ENCODE data around the gene CIAO3. TPM values are rescaled to one million over a fixed set of nuclear protein-coding genes. Genes with fewer than 3 reads are reported as not detected.

CIAO3 gene
- total RNA-seq, 1 experiment from 2014 or later, result 50.9 TPM

DNA sequence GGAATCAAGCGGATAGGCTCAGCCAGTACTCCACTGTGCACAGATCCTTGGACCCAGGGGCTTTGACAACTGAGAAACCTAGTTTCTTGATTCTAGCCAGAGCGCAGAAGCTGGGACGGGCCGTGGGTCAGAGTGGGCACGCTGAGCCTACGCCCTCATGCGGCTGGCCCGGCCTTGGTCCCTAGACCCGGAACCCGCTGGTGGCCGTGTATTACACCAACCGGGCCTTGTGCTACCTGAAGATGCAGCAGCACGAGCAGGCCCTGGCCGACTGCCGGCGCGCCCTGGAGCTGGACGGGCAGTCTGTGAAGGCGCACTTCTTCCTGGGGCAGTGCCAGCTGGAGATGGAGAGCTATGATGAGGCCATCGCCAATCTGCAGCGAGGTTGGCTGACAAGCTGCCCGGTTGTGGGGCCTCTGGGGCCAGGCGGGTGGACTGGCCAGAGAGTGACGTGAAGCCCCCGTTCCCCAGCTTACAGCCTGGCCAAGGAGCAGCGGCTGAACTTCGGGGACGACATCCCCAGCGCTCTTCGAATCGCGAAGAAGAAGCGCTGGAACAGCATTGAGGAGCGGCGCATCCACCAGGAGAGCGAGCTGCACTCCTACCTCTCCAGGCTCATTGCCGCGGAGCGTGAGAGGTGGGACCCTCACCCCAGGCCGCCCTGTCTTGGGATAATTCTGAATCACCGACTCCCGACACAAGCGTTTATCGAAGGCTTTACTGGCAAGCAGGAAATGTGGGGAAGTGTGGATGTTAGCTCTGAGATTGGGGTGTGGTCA is 59.6 kb downstream of the CIAO3 start (continued):
- TF ChIP-seq, protein P1, sequence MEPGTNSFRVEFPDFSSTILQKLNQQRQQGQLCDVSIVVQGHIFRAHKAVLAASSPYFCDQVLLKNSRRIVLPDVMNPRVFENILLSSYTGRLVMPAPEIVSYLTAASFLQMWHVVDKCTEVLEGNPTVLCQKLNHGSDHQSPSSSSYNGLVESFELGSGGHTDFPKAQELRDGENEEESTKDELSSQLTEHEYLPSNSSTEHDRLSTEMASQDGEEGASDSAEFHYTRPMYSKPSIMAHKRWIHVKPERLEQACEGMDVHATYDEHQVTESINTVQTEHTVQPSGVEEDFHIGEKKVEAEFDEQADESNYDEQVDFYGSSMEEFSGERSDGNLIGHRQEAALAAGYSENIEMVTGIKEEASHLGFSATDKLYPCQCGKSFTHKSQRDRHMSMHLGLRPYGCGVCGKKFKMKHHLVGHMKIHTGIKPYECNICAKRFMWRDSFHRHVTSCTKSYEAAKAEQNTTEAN (CRISPR knock-in tag; IDR thresholded peaks at IDR 0.05), result no peak
- TF ChIP-seq JUN (CRISPR knock-in tag; IDR thresholded peaks at IDR 0.05) (no peak), NFE2L1 (CRISPR knock-in tag; IDR thresholded peaks at IDR 0.05) (no peak), ESRRA (CRISPR knock-in tag; IDR thresholded peaks at IDR 0.05; ENCODE audit: borderline replicate concordance) (no peak), ETV6 (CRISPR knock-in tag; IDR thresholded peaks at IDR 0.05) (0 out of 2 replicates have a peak, but pooled peaks have one; percentile 37), CBFB (CRISPR knock-in tag; IDR thresholded peaks at IDR 0.05; ENCODE audit: low read depth) (no peak)
- TF ChIP-seq, protein P2, sequence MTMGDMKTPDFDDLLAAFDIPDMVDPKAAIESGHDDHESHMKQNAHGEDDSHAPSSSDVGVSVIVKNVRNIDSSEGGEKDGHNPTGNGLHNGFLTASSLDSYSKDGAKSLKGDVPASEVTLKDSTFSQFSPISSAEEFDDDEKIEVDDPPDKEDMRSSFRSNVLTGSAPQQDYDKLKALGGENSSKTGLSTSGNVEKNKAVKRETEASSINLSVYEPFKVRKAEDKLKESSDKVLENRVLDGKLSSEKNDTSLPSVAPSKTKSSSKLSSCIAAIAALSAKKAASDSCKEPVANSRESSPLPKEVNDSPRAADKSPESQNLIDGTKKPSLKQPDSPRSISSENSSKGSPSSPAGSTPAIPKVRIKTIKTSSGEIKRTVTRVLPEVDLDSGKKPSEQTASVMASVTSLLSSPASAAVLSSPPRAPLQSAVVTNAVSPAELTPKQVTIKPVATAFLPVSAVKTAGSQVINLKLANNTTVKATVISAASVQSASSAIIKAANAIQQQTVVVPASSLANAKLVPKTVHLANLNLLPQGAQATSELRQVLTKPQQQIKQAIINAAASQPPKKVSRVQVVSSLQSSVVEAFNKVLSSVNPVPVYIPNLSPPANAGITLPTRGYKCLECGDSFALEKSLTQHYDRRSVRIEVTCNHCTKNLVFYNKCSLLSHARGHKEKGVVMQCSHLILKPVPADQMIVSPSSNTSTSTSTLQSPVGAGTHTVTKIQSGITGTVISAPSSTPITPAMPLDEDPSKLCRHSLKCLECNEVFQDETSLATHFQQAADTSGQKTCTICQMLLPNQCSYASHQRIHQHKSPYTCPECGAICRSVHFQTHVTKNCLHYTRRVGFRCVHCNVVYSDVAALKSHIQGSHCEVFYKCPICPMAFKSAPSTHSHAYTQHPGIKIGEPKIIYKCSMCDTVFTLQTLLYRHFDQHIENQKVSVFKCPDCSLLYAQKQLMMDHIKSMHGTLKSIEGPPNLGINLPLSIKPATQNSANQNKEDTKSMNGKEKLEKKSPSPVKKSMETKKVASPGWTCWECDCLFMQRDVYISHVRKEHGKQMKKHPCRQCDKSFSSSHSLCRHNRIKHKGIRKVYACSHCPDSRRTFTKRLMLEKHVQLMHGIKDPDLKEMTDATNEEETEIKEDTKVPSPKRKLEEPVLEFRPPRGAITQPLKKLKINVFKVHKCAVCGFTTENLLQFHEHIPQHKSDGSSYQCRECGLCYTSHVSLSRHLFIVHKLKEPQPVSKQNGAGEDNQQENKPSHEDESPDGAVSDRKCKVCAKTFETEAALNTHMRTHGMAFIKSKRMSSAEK (CRISPR knock-in tag; IDR thresholded peaks at IDR 0.05; ENCODE audit: borderline replicate concordance), result no peak

DNA sequence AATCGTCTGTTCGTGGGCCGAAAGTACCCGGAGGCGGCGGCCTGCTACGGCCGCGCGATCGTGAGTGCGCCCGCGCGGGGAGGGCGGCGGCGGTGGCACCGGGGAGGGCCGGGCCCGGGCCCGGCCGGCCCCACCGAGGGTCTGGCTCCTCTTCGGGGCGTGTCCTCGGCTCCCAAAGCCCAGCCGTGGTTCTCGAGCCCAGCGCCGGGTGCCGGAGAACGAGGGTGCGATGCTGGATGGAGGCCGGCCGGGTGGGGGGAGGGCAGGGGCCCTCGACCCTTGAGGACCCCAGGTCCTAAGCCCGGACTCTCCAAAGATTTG is 60.2 kb downstream of the CIAO3 start:
- ChIA-PET CTCF (interaction anchor here (0.9 to 3.1 kb wide), 6 partner anchors 8 to 101 kb away, joined by 3 to 21 read pairs (median 5); partner anchors contain the start of gene RHOT2), POLR2A (interaction anchor here (0.9 to 1.9 kb wide), 3 partner anchors 10 to 39 kb away, joined by 3 to 5 read pairs (median 3); partner anchors contain the start of gene WDR24)
- Mint-ChIP-seq H3K9me3 (no peaks in the 10 kb centered on the region), H3K27ac (no peak overlapping the region), H3K4me3 (peak overlapping the region; percentile 76), H3K36me3 (peaks cover 20% of the 10 kb centered on the region), H3K27me3 (ENCODE audit: low read depth) (no peaks in the 10 kb centered on the region), H3K4me1 (peaks cover 24% of the 10 kb centered on the region)
- ATAC-seq, result no peak
- no peak for TF ChIP-seq ATF1 (CRISPR knock-in tag; IDR thresholded peaks at IDR 0.05)
- no peak for TF ChIP-seq RORB (CRISPR knock-in tag; IDR thresholded peaks at IDR 0.05)
- TF ChIP-seq, protein P3, sequence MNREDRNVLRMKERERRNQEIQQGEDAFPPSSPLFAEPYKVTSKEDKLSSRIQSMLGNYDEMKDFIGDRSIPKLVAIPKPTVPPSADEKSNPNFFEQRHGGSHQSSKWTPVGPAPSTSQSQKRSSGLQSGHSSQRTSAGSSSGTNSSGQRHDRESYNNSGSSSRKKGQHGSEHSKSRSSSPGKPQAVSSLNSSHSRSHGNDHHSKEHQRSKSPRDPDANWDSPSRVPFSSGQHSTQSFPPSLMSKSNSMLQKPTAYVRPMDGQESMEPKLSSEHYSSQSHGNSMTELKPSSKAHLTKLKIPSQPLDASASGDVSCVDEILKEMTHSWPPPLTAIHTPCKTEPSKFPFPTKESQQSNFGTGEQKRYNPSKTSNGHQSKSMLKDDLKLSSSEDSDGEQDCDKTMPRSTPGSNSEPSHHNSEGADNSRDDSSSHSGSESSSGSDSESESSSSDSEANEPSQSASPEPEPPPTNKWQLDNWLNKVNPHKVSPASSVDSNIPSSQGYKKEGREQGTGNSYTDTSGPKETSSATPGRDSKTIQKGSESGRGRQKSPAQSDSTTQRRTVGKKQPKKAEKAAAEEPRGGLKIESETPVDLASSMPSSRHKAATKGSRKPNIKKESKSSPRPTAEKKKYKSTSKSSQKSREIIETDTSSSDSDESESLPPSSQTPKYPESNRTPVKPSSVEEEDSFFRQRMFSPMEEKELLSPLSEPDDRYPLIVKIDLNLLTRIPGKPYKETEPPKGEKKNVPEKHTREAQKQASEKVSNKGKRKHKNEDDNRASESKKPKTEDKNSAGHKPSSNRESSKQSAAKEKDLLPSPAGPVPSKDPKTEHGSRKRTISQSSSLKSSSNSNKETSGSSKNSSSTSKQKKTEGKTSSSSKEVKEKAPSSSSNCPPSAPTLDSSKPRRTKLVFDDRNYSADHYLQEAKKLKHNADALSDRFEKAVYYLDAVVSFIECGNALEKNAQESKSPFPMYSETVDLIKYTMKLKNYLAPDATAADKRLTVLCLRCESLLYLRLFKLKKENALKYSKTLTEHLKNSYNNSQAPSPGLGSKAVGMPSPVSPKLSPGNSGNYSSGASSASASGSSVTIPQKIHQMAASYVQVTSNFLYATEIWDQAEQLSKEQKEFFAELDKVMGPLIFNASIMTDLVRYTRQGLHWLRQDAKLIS (CRISPR knock-in tag; IDR thresholded peaks at IDR 0.05; ENCODE audit: borderline replicate concordance), result no peak
- TF ChIP-seq, protein P4, sequence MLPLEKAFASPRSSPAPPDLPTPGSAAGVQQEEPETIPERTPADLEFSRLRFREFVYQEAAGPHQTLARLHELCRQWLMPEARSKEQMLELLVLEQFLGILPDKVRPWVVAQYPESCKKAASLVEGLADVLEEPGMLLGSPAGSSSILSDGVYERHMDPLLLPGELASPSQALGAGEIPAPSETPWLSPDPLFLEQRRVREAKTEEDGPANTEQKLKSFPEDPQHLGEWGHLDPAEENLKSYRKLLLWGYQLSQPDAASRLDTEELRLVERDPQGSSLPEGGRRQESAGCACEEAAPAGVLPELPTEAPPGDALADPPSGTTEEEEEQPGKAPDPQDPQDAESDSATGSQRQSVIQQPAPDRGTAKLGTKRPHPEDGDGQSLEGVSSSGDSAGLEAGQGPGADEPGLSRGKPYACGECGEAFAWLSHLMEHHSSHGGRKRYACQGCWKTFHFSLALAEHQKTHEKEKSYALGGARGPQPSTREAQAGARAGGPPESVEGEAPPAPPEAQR (CRISPR knock-in tag; IDR thresholded peaks at IDR 0.05), result no peak
- no peak for TF ChIP-seq MYBL2 (CRISPR knock-in tag; IDR thresholded peaks at IDR 0.05)
- TF ChIP-seq TEAD4 (CRISPR knock-in tag; IDR thresholded peaks at IDR 0.05), result no peak
- TF ChIP-seq ESRRA (CRISPR knock-in tag; IDR thresholded peaks at IDR 0.05; ENCODE audit: borderline replicate concordance), result no peak
- no peak for TF ChIP-seq ZNF396 (CRISPR knock-in tag; IDR thresholded peaks at IDR 0.05; ENCODE audit: borderline replicate concordance)
- TF ChIP-seq, protein P2 (CRISPR knock-in tag; IDR thresholded peaks at IDR 0.05; ENCODE audit: borderline replicate concordance), result no peak
- TF ChIP-seq ZNF416 (CRISPR knock-in tag; IDR thresholded peaks at IDR 0.05), result no peak
- DNase-seq (ENCODE audit: low spot score), result no peak
